ENCODE data around the gene HBEGF.

The HBEGF gene

GRCh38 chr5:140346348-140347221 lies at the start of gene HBEGF:
Gene HBEGF (minus strand): TSS chr5:140346603. CDS start chr5:140346328, 275 bp downstream.
- DNase-seq (ENCODE audit: low read depth in 1 of 2, low spot score in 1 of 2) = peak; percentile 21 to 22

- DNase-seq (ENCODE audit: low read depth in 1 of 2, low spot score in 1 of 2) = no peak
Observed at GRCh38 chr5:140393738-140394137, 47.3 kb upstream of the HBEGF start.

GRCh38 chr5:140391732-140392131 lies 45.3 kb upstream of the HBEGF start:
- DNase-seq (ENCODE audit: low read depth in 1 of 2, low spot score in 1 of 2) = no peak

- no peak for DNase-seq (ENCODE audit: low read depth in 1 of 2, low spot score in 1 of 2)
Observed at GRCh38 chr5:140391312-140391711, 44.9 kb upstream of the HBEGF start.

GRCh38 chr5:140388052-140388451 lies 41.6 kb upstream of the HBEGF start:
- no peak for DNase-seq (ENCODE audit: low read depth in 1 of 2, low spot score in 1 of 2)

- DNase-seq (ENCODE audit: low read depth in 1 of 2, low spot score in 1 of 2) = no peak
Observed at GRCh38 chr5:140383300-140383699, 36.9 kb upstream of the HBEGF start.

GRCh38 chr5:140382866-140383265 lies 36.5 kb upstream of the HBEGF start:
- no peak for DNase-seq (ENCODE audit: low read depth in 1 of 2, low spot score in 1 of 2)

- no peak for DNase-seq (ENCODE audit: low read depth in 1 of 2, low spot score in 1 of 2)
Observed at GRCh38 chr5:140381972-140382371, 35.6 kb upstream of the HBEGF start.

GRCh38 chr5:140381351-140381750 lies 34.9 kb upstream of the HBEGF start:
- no peak for DNase-seq (ENCODE audit: low read depth in 1 of 2, low spot score in 1 of 2)

GRCh38 chr5:140372971-140373487 lies 26.6 kb upstream of the HBEGF start:
- peak in 1 of 2 donors; percentile 15 for DNase-seq (ENCODE audit: low read depth in 1 of 2, low spot score in 1 of 2)

GRCh38 chr5:140371356-140372151 lies 25.2 kb upstream of the HBEGF start:
- DNase-seq (ENCODE audit: low read depth in 1 of 2, low spot score in 1 of 2) = no peak

- DNase-seq (ENCODE audit: low read depth in 1 of 2, low spot score in 1 of 2) = no peak
Observed at GRCh38 chr5:140367256-140368013, 21.0 kb upstream of the HBEGF start.

GRCh38 chr5:140366589-140367255 lies 20.3 kb upstream of the HBEGF start:
- DNase-seq (ENCODE audit: low read depth in 1 of 2, low spot score in 1 of 2) = no peak

- no peak for DNase-seq (ENCODE audit: low read depth in 1 of 2, low spot score in 1 of 2)
Observed at GRCh38 chr5:140365941-140366340, 19.5 kb upstream of the HBEGF start.

- no peak for DNase-seq (ENCODE audit: low read depth in 1 of 2, low spot score in 1 of 2)
Observed at GRCh38 chr5:140365282-140365681, 18.9 kb upstream of the HBEGF start.

GRCh38 chr5:140364472-140364765 lies 18.0 kb upstream of the HBEGF start:
- DNase-seq (ENCODE audit: low read depth in 1 of 2, low spot score in 1 of 2) = no peak

- no peak for DNase-seq (ENCODE audit: low read depth in 1 of 2, low spot score in 1 of 2)
Observed at GRCh38 chr5:140363631-140364471, 17.4 kb upstream of the HBEGF start.

GRCh38 chr5:140362875-140363630 lies 16.6 kb upstream of the HBEGF start:
- peak; percentile 76 to 77 for DNase-seq (ENCODE audit: low read depth in 1 of 2, low spot score in 1 of 2)

GRCh38 chr5:140362311-140362710 lies 15.9 kb upstream of the HBEGF start:
- no peak for DNase-seq (ENCODE audit: low read depth in 1 of 2, low spot score in 1 of 2)

Data from activated CD4-positive, alpha-beta T cell treated with anti-CD3 and anti-CD28 coated beads, Interleukin-2, amount 50 U/mL, for 24 hours (primary cell).